Neural progenitor cell (in vitro differentiated cells): ENCODE data around the gene PIM2. TPM values are rescaled to one million over a fixed set of nuclear protein-coding genes. Genes with fewer than 3 reads are reported as not detected.
A peak's percentile ranks its signal among the peaks of the same experiment; 100 is the strongest.

Experiments
- DNase-seq: peaks from one replicate; pipeline ENCODE4 v3.0.0-alpha.2; 2016; ENCODE audit warnings: low spot score
- H2AFZ ChIP-seq: fragments of 200-600 bp; sonication (generic); replicated peaks from 2 replicates; pipeline ENCODE4 v1.6.1; 2016; ENCODE audit warnings: antibody characterized with exemption
- H3F3A ChIP-seq: fragments of 200-600 bp; sonication (generic); 2 replicates; pipeline ENCODE4 v1.6.1; 2016; ENCODE audit warnings: antibody characterized with exemption, low read depth
- H3K27ac ChIP-seq: fragments of 200-600 bp; sonication (generic); 2 replicates; pipeline ENCODE4 v1.5.1; 2016; ENCODE audit warnings: mild to moderate bottlenecking
- H3K27me3 ChIP-seq: fragments of 200-600 bp; sonication (generic); 2 replicates; pipeline ENCODE4 v1.6.1; 2016; ENCODE audit warnings: mild to moderate bottlenecking, moderate library complexity
- H3K36me3 ChIP-seq: fragments of 200-600 bp; sonication (generic); 2 replicates; pipeline ENCODE4 v1.5.1; 2016
- H3K4me1 ChIP-seq: fragments of 200-600 bp; sonication (generic); 2 replicates; pipeline ENCODE4 v1.6.1; 2016; ENCODE audit warnings: mixed run types
- H3K4me2 ChIP-seq: fragments of 200-600 bp; sonication (generic); 2 replicates; pipeline ENCODE4 v1.6.1; 2016
- H3K4me3 ChIP-seq: fragments of 200-600 bp; sonication (generic); 2 replicates; pipeline ENCODE4 v1.5.1; 2016
- H3K79me2 ChIP-seq: fragments of 200-600 bp; sonication (generic); 2 replicates; pipeline ENCODE4 v1.6.1; 2016; ENCODE audit warnings: low read depth
- H3K9ac ChIP-seq: fragments of 200-600 bp; sonication (generic); 2 replicates; pipeline ENCODE4 v1.6.1; 2016
- H3K9me3 ChIP-seq: fragments of 200-600 bp; sonication (generic); 2 replicates; pipeline ENCODE4 v1.5.1; 2016; ENCODE audit warnings: low read depth
- H4K20me1 ChIP-seq: fragments of 200-600 bp; sonication (generic); 2 replicates; pipeline ENCODE4 v1.6.1; 2016; ENCODE audit warnings: low read depth
- H3K27ac Mint-ChIP-seq: 3 replicates; pipeline ENCODE4 v1.8.0; 2021; ENCODE audit warnings: mixed read lengths
- H3K27me3 Mint-ChIP-seq: 2 replicates; pipeline ENCODE4 v1.8.0; 2022; ENCODE audit warnings: low read depth, mild to moderate bottlenecking, inconsistent platforms, moderate library complexity, mixed read lengths; ENCODE audit not compliant: insufficient read depth
- H3K36me3 Mint-ChIP-seq: 3 replicates; pipeline ENCODE4 v1.8.0; 2021; ENCODE audit warnings: mixed read lengths
- H3K4me1 Mint-ChIP-seq: 3 replicates; pipeline ENCODE4 v1.8.0; 2021; ENCODE audit warnings: mixed read lengths
- H3K4me3 Mint-ChIP-seq: 3 replicates; pipeline ENCODE4 v1.8.0; 2021; ENCODE audit warnings: mild to moderate bottlenecking, moderate library complexity, mixed read lengths
- H3K9me3 Mint-ChIP-seq: 3 replicates; pipeline ENCODE4 v1.8.0; 2020; ENCODE audit warnings: mixed read lengths
- CTCF ChIP-seq: fragments of 200-600 bp; sonication (generic); IDR thresholded peaks from 2 replicates; pipeline ENCODE4 v1.5.1; 2017; ENCODE audit warnings: antibody characterized with exemption, mild to moderate bottlenecking
- EZH2 ChIP-seq: fragments of 200-600 bp; sonication (generic); IDR thresholded peaks from 2 replicates; pipeline ENCODE4 v1.6.1; 2017; ENCODE audit warnings: antibody characterized with exemption, mild to moderate bottlenecking, moderate library complexity
- EZH2phosphoT487 ChIP-seq: fragments of 200-600 bp; sonication (generic); IDR thresholded peaks from 2 replicates; pipeline ENCODE4 v1.6.1; 2017; ENCODE audit warnings: antibody characterized with exemption
- total RNA-seq: library from RNA; depleted of rRNA; stranded (reverse); fragments of >200 nt; gene quantifications from 2 replicates; pipeline ENCODE4 v1.2.3, GENCODE V29; 2015; ENCODE audit warnings: low replicate concordance

PIM2 gene
- total RNA-seq, 1 donor from 2014 or later: 14.7 TPM

- no peak overlapping the region for H3K27ac Mint-ChIP-seq
- peaks cover 10% of the 10 kb centered on the region for H3K79me2 ChIP-seq
- no peak overlapping the region for H3K4me3 Mint-ChIP-seq
- peaks cover 14% of the 10 kb centered on the region for H3K36me3 Mint-ChIP-seq
- H3K27me3 ChIP-seq: no peaks in the 10 kb centered on the region
- no peaks in the 10 kb centered on the region for H4K20me1 ChIP-seq
- no peaks in the 10 kb centered on the region for H3K27me3 Mint-ChIP-seq
- no peak for TF ChIP-seq CTCF
- TF ChIP-seq EZH2: no peak
- TF ChIP-seq EZH2phosphoT487: no peak
- DNase-seq: peak; percentile 55
- H3K4me2 ChIP-seq: peak overlapping the region; percentile 68
- peaks cover 20% of the 10 kb centered on the region for H3F3A ChIP-seq
- H3K27ac ChIP-seq: peak overlapping the region; percentile 51
- no peak overlapping the region for H2AFZ ChIP-seq
- no peaks in the 10 kb centered on the region for H3K9me3 ChIP-seq
- H3K36me3 ChIP-seq: no peaks in the 10 kb centered on the region
- peaks cover 13% of the 10 kb centered on the region for H3K9me3 Mint-ChIP-seq
- peaks cover 17% of the 10 kb centered on the region for H3K4me1 ChIP-seq
- H3K4me1 Mint-ChIP-seq: peaks cover 5% of the 10 kb centered on the region
- no peak overlapping the region for H3K9ac ChIP-seq
- H3K4me3 ChIP-seq: peak overlapping the region; percentile 6
Measured at GRCh38 chrX:48927736-48928382, 9.0 kb upstream of the PIM2 start.

GRCh38 chrX:48927123-48927522, 8.3 kb upstream of the PIM2 start:
- peak overlapping the region; percentile 68 for H3K4me2 ChIP-seq
- H3K79me2 ChIP-seq: peaks cover 10% of the 10 kb centered on the region
- Mint-ChIP-seq H3K4me3 (no peak overlapping the region), H3K27me3 (no peaks in the 10 kb centered on the region), H3K4me1 (peaks cover 5% of the 10 kb centered on the region), H3K27ac (no peak overlapping the region), H3K9me3 (peaks cover 13% of the 10 kb centered on the region), H3K36me3 (peaks cover 13% of the 10 kb centered on the region)
- no peak overlapping the region for H3K9ac ChIP-seq
- DNase-seq: peak; percentile 30
- peak overlapping the region; percentile 6 for H3K4me3 ChIP-seq
- H3F3A ChIP-seq: peaks cover 20% of the 10 kb centered on the region
- peaks cover 17% of the 10 kb centered on the region for H3K4me1 ChIP-seq
- no peak for TF ChIP-seq EZH2
- TF ChIP-seq EZH2phosphoT487: no peak
- no peak for TF ChIP-seq CTCF
- H4K20me1 ChIP-seq: no peaks in the 10 kb centered on the region
- H3K36me3 ChIP-seq: no peaks in the 10 kb centered on the region
- H3K27me3 ChIP-seq: no peaks in the 10 kb centered on the region
- no peak overlapping the region for H2AFZ ChIP-seq
- peak overlapping the region; percentile 36 for H3K27ac ChIP-seq
- no peaks in the 10 kb centered on the region for H3K9me3 ChIP-seq

- Mint-ChIP-seq H3K4me3 (no peak overlapping the region), H3K4me1 (peaks cover 23% of the 10 kb centered on the region), H3K27ac (no peak overlapping the region), H3K36me3 (peaks cover 13% of the 10 kb centered on the region), H3K9me3 (peaks cover 9% of the 10 kb centered on the region), H3K27me3 (peaks cover 3% of the 10 kb centered on the region)
- Histone ChIP-seq H3K4me2 (no peak overlapping the region), H3K79me2 (peaks cover 10% of the 10 kb centered on the region), H3F3A (peaks cover 30% of the 10 kb centered on the region), H2AFZ (no peak overlapping the region), H4K20me1 (peaks cover 13% of the 10 kb centered on the region), H3K4me1 (peaks cover 17% of the 10 kb centered on the region), H3K4me3 (no peak overlapping the region), H3K27me3 (no peaks in the 10 kb centered on the region), H3K9me3 (no peaks in the 10 kb centered on the region), H3K27ac (no peak overlapping the region), H3K9ac (no peak overlapping the region), H3K36me3 (no peaks in the 10 kb centered on the region)
- TF ChIP-seq CTCF (no peak), EZH2phosphoT487 (no peak), EZH2 (no peak)
- no peak for DNase-seq
Measured at GRCh38 chrX:48924270-48924669, 5.4 kb upstream of the PIM2 start.
